Esophagus (tissue), 2 donors: ENCODE data around the gene GNG8. TPM values are rescaled to one million over a fixed set of nuclear protein-coding genes. Genes with fewer than 3 reads are reported as not detected.

Source experiments
- H3K27ac ChIP-seq, 2 donors: one replicate each; pipeline ENCODE4 v1.5.1; 2013; ENCODE audit warnings: low read depth in 2 of 2, mild to moderate bottlenecking in 2 of 2, inconsistent platforms in 1 of 2, low read length in 1 of 2, moderate library complexity in 1 of 2
- H3K27me3 ChIP-seq, 2 donors: one replicate each; pipeline ENCODE4 v1.6.1; 2013; ENCODE audit warnings: low read length in 2 of 2, control low read depth in 1 of 2, mild to moderate bottlenecking in 1 of 2; ENCODE audit not compliant: insufficient read depth in 2 of 2, control insufficient read depth in 1 of 2
- H3K36me3 ChIP-seq, 2 donors: one replicate each; pipeline ENCODE4 v1.6.1; 2013; ENCODE audit warnings: low read length in 1 of 2; ENCODE audit not compliant: control insufficient read depth in 2 of 2, insufficient read depth in 2 of 2
- H3K4me1 ChIP-seq, 2 donors: one replicate each; pipeline ENCODE4 v1.6.1; 2013; ENCODE audit warnings: low read length in 1 of 2; ENCODE audit not compliant: control insufficient read depth in 2 of 2, insufficient read depth in 2 of 2
- H3K4me3 ChIP-seq, 2 donors: one replicate each; pipeline ENCODE4 v1.5.1; 2013; ENCODE audit warnings: low read length in 2 of 2, mild to moderate bottlenecking in 2 of 2, low read depth in 1 of 2, moderate library complexity in 1 of 2
- H3K9me3 ChIP-seq, 2 donors: one replicate each; pipeline ENCODE4 v1.6.1; 2013; ENCODE audit warnings: mild to moderate bottlenecking in 2 of 2, low read depth in 1 of 2, low read length in 1 of 2, moderate library complexity in 1 of 2; ENCODE audit not compliant: control insufficient read depth in 2 of 2, insufficient read depth in 1 of 2
- whole genome bisulfite sequencing, 2 donors: extraction: QIAGEN DNeasy Blood & Tissue Kit; methylation state at CpG; one replicate each; pipeline ENCODE4 v1.1.7; 2013; 5-methylcytosine and 5-hydroxymethylcytosine counted together
- polyA plus RNA-seq, 2 donors: library from polyadenylated mRNA; stranded (reverse); fragments of 200-250 nt; gene quantifications; one replicate each; pipeline ENCODE4 v1.2.3, GENCODE V29; 2013
- donor health status: healthy with polysubstance abuse.
- donor health status: Bipolar disorder and iron deficiency.

The GNG8 gene
- polyA plus RNA-seq, 2 donors: not detected

GRCh38 chr19:46621191-46622117, 14.5 kb downstream of the GNG8 start:
- H3K36me3 ChIP-seq: no peaks in the 10 kb centered on the region
- no peak overlapping the region for H3K4me3 ChIP-seq
- no peaks in the 10 kb centered on the region for H3K27me3 ChIP-seq
- 57 to 64% methylated on average over 32 of the region's 32 CpGs for WGBS, 2 donors
- H3K9me3 ChIP-seq: no peaks in the 10 kb centered on the region
- no peaks in the 10 kb centered on the region for H3K4me1 ChIP-seq
- H3K27ac ChIP-seq: peak overlapping the region; percentile 48 to 63

GRCh38 chr19:46620716-46621115, 15.3 kb downstream of the GNG8 start:
- Histone ChIP-seq H3K4me1 (no peaks in the 10 kb centered on the region), H3K27ac (peak overlapping the region in 1 of 2 donors; percentile 63), H3K4me3 (no peak overlapping the region), H3K36me3 (no peaks in the 10 kb centered on the region), H3K9me3 (no peaks in the 10 kb centered on the region), H3K27me3 (no peaks in the 10 kb centered on the region)
- WGBS, 2 donors: 52 to 59% methylated on average over 6 of the region's 6 CpGs

- Histone ChIP-seq H3K9me3 (no peaks in the 10 kb centered on the region), H3K4me3 (no peak overlapping the region), H3K36me3 (no peaks in the 10 kb centered on the region), H3K27me3 (no peaks in the 10 kb centered on the region), H3K4me1 (no peaks in the 10 kb centered on the region), H3K27ac (no peak overlapping the region)
- WGBS, 2 donors: 65 to 82% methylated on average over 3 of the region's 3 CpGs
Measured at GRCh38 chr19:46620267-46620666, 15.7 kb downstream of the GNG8 start.

- Histone ChIP-seq H3K9me3 (no peaks in the 10 kb centered on the region), H3K4me1 (no peaks in the 10 kb centered on the region), H3K27ac (peak overlapping the region in 1 of 2 donors; percentile 41), H3K4me3 (no peak overlapping the region), H3K36me3 (no peaks in the 10 kb centered on the region), H3K27me3 (no peaks in the 10 kb centered on the region)
- WGBS, 2 donors: 25 to 34% methylated on average over 9 of the region's 9 CpGs
Measured at GRCh38 chr19:46618670-46619231, 17.3 kb downstream of the GNG8 start.

GRCh38 chr19:46617601-46618000, 18.4 kb downstream of the GNG8 start:
- WGBS, 2 donors: 71 to 85% methylated on average over 6 of the region's 6 CpGs
- H3K4me3 ChIP-seq: no peak overlapping the region
- H3K36me3 ChIP-seq: no peaks in the 10 kb centered on the region
- H3K9me3 ChIP-seq: no peaks in the 10 kb centered on the region
- no peak overlapping the region for H3K27ac ChIP-seq
- H3K27me3 ChIP-seq: no peaks in the 10 kb centered on the region
- no peaks in the 10 kb centered on the region for H3K4me1 ChIP-seq

- no peaks in the 10 kb centered on the region for H3K36me3 ChIP-seq
- H3K4me3 ChIP-seq: no peak overlapping the region
- no peaks in the 10 kb centered on the region for H3K27me3 ChIP-seq
- no peaks in the 10 kb centered on the region for H3K9me3 ChIP-seq
- H3K27ac ChIP-seq: no peak overlapping the region
- WGBS, 2 donors: 18 to 22% methylated on average over 17 of the region's 17 CpGs
- no peaks in the 10 kb centered on the region for H3K4me1 ChIP-seq
Measured at GRCh38 chr19:46616631-46617322, 19.2 kb downstream of the GNG8 start.

- no peaks in the 10 kb centered on the region for H3K36me3 ChIP-seq
- no peaks in the 10 kb centered on the region for H3K9me3 ChIP-seq
- H3K27ac ChIP-seq: no peak overlapping the region
- H3K4me3 ChIP-seq: no peak overlapping the region
- 77 to 82% methylated on average over 10 of the region's 10 CpGs for WGBS, 2 donors
- no peaks in the 10 kb centered on the region for H3K4me1 ChIP-seq
- no peaks in the 10 kb centered on the region for H3K27me3 ChIP-seq
Measured at GRCh38 chr19:46615966-46616365, 20.0 kb downstream of the GNG8 start.

- Histone ChIP-seq H3K4me1 (no peaks in the 10 kb centered on the region), H3K27me3 (no peaks in the 10 kb centered on the region), H3K27ac (no peak overlapping the region), H3K4me3 (no peak overlapping the region), H3K9me3 (no peaks in the 10 kb centered on the region), H3K36me3 (peaks cover 4 to 12% of the 10 kb centered on the region in 2 donors)
- WGBS, 2 donors: 7 to 11% methylated on average over 12 of the region's 12 CpGs
Measured at GRCh38 chr19:46614114-46614722, 21.8 kb downstream of the GNG8 start.

GRCh38 chr19:46613525-46613924, 22.5 kb downstream of the GNG8 start:
- no peaks in the 10 kb centered on the region for H3K27me3 ChIP-seq
- H3K36me3 ChIP-seq: peaks cover 11 to 19% of the 10 kb centered on the region in 2 donors
- no peak overlapping the region for H3K4me3 ChIP-seq
- H3K27ac ChIP-seq: no peak overlapping the region
- H3K4me1 ChIP-seq: no peaks in the 10 kb centered on the region
- 78 to 81% methylated on average over 22 of the region's 22 CpGs for WGBS, 2 donors
- H3K9me3 ChIP-seq: no peaks in the 10 kb centered on the region
